Muscle layer of colon (tissue), 2 donors: Measurements from ENCODE around the gene SUSD4.

ENCODE experiments used
- H3K27ac ChIP-seq: one replicate; pipeline ENCODE4 v1.7.0; 2013; ENCODE audit warnings: low read depth, mild to moderate bottlenecking, low read length, moderate library complexity
- H3K27me3 ChIP-seq, 2 donors: one replicate each; pipeline ENCODE4 v1.7.0; 2013; ENCODE audit warnings: low read length in 2 of 2, mild to moderate bottlenecking in 2 of 2; ENCODE audit not compliant: insufficient read depth in 2 of 2, control insufficient read depth in 1 of 2
- H3K36me3 ChIP-seq: one replicate; pipeline ENCODE4 v1.7.0; 2013; ENCODE audit warnings: mild to moderate bottlenecking, low read length; ENCODE audit not compliant: insufficient read depth
- H3K4me1 ChIP-seq: one replicate; pipeline ENCODE4 v1.7.0; 2013; ENCODE audit warnings: mild to moderate bottlenecking, low read length; ENCODE audit not compliant: insufficient read depth
- H3K4me3 ChIP-seq, 2 donors: one replicate each; pipeline ENCODE4 v1.7.0; 2013; ENCODE audit warnings: low read length in 2 of 2, low read depth in 1 of 2, mild to moderate bottlenecking in 1 of 2, moderate library complexity in 1 of 2
- H3K9ac ChIP-seq: one replicate; pipeline ENCODE4 v1.7.0; 2013; ENCODE audit warnings: low read length
- H3K9me3 ChIP-seq: one replicate; pipeline ENCODE4 v1.7.0; 2013; ENCODE audit warnings: mild to moderate bottlenecking, low read length
- donor health status: abdominal sarcoma.
- donor health status: Adenocarcinoma of cecum.

SUSD4 gene

DNA sequence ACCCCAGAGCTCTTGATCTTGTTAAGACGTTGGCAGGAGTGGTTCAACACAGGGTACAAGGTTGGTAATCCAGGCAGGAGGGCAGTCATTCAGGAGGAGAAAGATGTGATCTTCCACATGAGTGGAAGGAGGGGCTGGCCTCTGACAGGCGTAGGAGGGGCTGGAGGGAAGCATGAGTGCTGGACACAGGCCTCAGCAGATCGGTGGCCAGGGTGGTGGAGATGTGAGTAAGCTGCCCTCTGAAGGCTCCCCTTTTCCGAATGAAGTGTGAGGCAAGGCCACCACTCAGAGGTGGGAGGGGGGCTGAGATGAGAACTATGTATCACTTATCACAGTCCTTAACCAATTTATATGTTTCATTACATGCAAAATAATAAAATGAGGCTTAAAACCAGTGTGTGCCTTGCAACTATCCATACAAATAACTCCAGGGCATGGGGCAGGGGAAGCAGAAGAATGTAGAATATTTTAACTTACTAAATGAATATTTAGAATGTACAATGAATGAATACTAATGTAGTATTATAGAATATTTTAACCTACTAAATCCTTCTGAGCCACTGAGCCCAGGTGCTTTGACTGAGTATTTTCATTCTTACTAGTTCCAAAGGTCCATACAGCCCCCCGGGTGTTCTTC lies 117.4 kb downstream of the SUSD4 start:
- no peak overlapping the region for H3K4me3 ChIP-seq
- no peaks in the 10 kb centered on the region for H3K27me3 ChIP-seq
- no peaks in the 10 kb centered on the region for H3K4me1 ChIP-seq
- no peak overlapping the region for H3K27ac ChIP-seq
- no peaks in the 10 kb centered on the region for H3K36me3 ChIP-seq
- H3K9me3 ChIP-seq, result no peaks in the 10 kb centered on the region
- no peak overlapping the region for H3K9ac ChIP-seq

DNA sequence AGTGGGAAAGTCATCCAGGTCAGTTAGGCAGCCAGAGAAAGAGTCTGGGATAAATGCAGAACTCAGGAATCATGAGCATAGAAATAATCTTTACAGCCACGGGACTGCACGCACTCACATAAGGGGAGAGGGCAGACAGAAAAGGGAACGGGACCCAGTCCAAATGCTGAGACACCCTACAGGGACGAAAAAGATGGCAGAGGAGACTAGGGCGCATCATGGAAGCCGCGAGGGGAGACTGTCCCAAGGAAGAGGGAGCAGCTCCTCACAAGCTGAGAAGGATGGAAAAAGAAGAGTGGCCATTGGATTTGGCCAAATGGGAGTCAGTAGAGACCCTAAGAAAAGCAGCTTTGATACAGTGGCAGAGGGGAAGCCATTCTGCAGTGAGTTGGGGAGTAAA lies 118.0 kb downstream of the SUSD4 start:
- Histone ChIP-seq H3K36me3 (no peaks in the 10 kb centered on the region), H3K4me3 (no peak overlapping the region), H3K9ac (no peak overlapping the region), H3K4me1 (no peaks in the 10 kb centered on the region), H3K27me3 (no peaks in the 10 kb centered on the region), H3K9me3 (no peaks in the 10 kb centered on the region), H3K27ac (no peak overlapping the region)

DNA sequence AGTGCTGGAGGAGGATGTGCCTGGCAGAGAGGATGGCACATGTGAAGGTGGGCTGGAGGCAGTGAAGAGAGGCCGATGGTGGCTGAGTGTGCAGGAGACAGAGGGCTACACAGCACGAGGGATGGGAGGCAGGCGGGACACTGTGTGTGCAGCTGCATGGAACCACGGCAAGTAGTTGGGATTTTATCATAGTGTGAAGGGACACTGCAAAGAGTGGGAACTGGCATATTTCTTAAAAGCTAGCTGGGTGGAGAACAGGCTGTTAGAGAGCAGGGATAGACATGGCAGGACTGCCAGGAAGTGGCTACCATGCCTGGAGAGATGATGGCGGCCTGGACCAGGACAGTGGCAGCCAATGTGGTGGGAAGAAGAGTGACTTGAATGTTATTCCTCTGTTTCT lies 118.6 kb downstream of the SUSD4 start:
- H3K9me3 ChIP-seq, result no peaks in the 10 kb centered on the region
- no peak overlapping the region for H3K9ac ChIP-seq
- H3K4me1 ChIP-seq, result no peaks in the 10 kb centered on the region
- H3K27me3 ChIP-seq, result no peaks in the 10 kb centered on the region
- H3K36me3 ChIP-seq, result no peaks in the 10 kb centered on the region
- no peak overlapping the region for H3K4me3 ChIP-seq
- no peak overlapping the region for H3K27ac ChIP-seq

DNA sequence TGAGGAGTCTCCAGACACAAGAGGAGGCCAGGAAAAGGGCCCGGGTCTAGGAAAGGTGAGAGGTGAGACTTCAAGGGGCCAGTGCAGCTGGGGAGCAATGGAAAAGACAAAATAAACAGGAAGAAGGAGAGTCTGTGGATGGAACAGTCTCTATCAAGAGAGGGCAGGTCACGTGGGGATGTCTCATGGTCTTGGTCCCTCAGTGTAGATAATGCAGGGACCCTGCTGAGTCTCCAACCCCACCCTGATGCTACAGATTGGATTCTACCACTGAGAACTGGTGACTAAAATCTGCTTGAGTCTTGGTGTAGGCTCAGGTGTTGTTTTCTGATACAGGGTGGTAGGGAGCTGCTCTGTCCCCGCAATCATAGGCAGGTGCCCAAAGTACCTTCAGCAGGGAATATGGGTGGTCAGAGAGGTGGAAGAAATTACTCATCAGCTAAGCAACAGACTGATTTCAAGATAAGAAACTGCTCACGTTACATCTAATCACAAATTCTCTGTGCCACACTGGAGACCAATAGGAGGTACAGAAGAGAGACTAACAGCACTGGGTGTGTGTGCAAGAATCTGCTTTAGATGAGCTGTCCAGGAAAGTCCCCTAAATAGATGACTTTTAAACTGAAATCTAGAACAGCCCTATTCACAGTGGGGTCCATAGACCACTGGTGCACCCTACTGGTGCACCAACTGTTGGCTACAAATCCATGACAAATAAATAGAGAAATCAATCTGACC lies 119.4 kb downstream of the SUSD4 start:
- no peak overlapping the region for H3K27ac ChIP-seq

DNA sequence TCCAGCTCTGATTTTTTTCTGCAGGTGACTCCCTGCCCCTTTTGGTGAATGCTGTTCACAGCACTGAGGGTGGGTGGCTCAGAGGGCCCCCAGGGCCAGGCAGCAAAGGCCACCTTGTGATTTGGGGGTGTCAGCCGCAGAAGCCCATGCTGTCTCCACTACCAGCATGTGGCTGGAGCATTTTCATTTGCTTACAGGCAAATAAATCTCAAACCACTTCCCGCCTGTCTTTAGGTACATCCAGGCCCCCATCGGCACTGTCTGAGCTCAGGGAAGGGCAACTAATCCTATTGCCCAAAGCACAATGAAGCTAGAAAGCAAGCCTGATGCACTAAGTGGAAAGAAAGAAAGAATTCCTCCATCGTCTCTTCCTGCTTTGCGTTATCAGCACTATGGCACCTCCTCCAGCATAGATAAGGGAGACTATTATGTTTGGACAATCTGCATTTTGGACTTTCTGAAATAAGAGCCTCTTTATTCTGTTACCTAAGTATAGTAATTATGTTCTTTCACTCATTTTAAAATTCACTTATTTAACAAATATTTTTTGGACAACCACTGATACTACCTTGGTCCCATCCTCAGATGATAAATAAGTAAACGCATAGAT lies 120.4 kb downstream of the SUSD4 start:
- no peak overlapping the region for H3K9ac ChIP-seq
- H3K36me3 ChIP-seq, result no peaks in the 10 kb centered on the region
- H3K9me3 ChIP-seq, result no peaks in the 10 kb centered on the region
- no peaks in the 10 kb centered on the region for H3K27me3 ChIP-seq
- no peak overlapping the region for H3K27ac ChIP-seq
- H3K4me3 ChIP-seq, result no peak overlapping the region
- no peaks in the 10 kb centered on the region for H3K4me1 ChIP-seq

More for the DNA sequence above, 119.4 kb downstream of the SUSD4 start:
- H3K9me3 ChIP-seq, result no peaks in the 10 kb centered on the region
- H3K4me3 ChIP-seq, result no peak overlapping the region
- H3K27me3 ChIP-seq, result no peaks in the 10 kb centered on the region
- H3K36me3 ChIP-seq, result no peaks in the 10 kb centered on the region
- no peaks in the 10 kb centered on the region for H3K4me1 ChIP-seq
- no peak overlapping the region for H3K9ac ChIP-seq

DNA sequence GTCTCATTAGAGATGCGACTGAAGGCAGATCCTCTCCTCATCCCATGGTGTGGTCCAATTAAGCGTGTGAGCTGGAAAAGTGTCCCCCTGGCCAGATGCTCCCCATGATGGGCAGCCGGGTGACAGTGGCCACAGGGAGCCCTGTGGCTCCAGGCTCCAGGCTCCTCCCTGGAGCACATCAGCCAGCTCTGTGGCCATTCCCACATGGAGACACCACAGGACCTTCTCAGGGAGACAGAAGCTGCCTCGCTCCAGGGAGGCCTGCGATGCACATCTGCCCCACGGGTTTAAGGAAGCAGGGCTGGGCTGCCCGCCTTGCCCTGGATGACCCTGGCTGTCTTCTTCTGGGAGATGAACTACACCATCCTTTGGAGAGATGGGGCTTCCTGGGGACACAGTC lies 121.0 kb downstream of the SUSD4 start:
- Histone ChIP-seq H3K9ac (no peak overlapping the region), H3K4me3 (no peak overlapping the region)

DNA sequence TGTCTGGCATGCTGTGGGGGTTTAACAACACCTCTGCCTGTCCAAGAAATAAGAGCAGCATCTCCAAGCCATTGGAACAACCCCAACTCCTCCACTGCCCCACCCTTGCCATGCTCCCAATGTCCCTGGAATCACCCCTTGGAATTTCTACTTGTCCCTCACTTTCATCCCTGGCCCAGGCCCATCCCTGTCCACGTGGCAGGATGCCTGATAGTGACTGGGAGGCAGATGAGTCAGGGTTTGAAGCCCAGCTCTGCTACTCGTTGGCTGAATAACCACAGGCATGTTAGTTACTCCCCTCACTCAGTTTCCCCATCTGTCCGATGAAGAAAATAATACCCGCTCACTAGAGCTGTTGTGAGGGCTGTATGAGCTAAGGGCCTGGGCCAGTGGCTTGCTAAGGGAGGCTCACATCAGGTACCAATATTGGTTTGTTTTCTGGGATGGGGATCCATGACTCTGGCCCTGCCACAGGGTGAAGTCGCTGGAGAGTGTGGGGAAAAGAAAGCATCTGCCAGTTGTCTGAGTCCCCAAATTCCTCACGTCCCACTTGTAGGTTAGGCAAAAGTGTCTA lies 121.5 kb downstream of the SUSD4 start:
- Histone ChIP-seq H3K4me1 (no peaks in the 10 kb centered on the region), H3K4me3 (no peak overlapping the region), H3K27ac (no peak overlapping the region), H3K9me3 (no peaks in the 10 kb centered on the region), H3K27me3 (no peaks in the 10 kb centered on the region), H3K36me3 (no peaks in the 10 kb centered on the region), H3K9ac (no peak overlapping the region)

More for the DNA sequence above, 121.0 kb downstream of the SUSD4 start:
- H3K27me3 ChIP-seq, result no peaks in the 10 kb centered on the region
- H3K9me3 ChIP-seq, result no peaks in the 10 kb centered on the region
- H3K36me3 ChIP-seq, result no peaks in the 10 kb centered on the region
- H3K4me1 ChIP-seq, result no peaks in the 10 kb centered on the region
- no peak overlapping the region for H3K27ac ChIP-seq

DNA sequence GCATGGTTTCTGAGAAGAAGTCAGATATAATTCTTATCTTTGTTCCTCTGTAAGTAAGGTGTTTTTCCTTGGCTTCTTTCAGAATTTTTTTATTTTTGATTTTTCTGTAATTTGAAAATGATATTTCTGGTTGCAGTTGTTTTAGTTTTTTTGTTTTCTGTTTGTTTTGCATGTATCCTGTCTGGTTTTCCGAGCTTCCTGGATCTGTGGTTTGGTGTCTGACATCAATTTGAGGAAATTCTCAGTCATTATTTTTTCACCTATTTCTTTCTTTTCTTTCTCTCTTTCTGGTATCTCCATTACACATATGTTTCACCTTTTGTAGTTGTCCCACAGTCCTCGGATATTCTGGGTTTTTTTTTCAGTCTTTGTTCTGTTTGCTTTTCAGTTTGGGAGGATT lies 123.9 kb downstream of the SUSD4 start:
- Histone ChIP-seq H3K9me3 (no peaks in the 10 kb centered on the region), H3K27me3 (no peaks in the 10 kb centered on the region), H3K9ac (no peak overlapping the region), H3K36me3 (no peaks in the 10 kb centered on the region), H3K4me1 (no peaks in the 10 kb centered on the region), H3K4me3 (no peak overlapping the region), H3K27ac (no peak overlapping the region)

DNA sequence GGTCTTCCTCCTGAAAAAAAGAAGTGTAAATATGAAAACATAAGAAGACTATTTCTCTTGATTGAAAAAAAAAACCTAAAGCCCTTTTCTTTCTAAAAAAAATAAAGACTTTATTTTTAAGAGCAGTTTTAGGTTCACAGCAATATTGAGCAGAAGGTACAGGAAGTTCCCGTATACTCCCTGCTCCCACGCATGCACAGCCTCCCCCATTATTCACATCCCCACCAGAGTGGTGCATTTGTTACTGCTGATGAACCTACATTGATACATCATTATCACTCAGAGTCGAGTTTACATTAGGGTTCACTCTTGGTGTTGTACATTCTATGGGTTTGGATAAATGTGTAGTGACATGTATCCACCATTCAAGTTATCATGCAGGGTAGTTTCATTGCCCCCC lies 128.9 kb downstream of the SUSD4 start:
- Histone ChIP-seq H3K4me3 (no peak overlapping the region), H3K36me3 (no peaks in the 10 kb centered on the region), H3K9me3 (no peaks in the 10 kb centered on the region), H3K4me1 (no peaks in the 10 kb centered on the region), H3K27ac (no peak overlapping the region), H3K27me3 (no peaks in the 10 kb centered on the region), H3K9ac (no peak overlapping the region)

DNA sequence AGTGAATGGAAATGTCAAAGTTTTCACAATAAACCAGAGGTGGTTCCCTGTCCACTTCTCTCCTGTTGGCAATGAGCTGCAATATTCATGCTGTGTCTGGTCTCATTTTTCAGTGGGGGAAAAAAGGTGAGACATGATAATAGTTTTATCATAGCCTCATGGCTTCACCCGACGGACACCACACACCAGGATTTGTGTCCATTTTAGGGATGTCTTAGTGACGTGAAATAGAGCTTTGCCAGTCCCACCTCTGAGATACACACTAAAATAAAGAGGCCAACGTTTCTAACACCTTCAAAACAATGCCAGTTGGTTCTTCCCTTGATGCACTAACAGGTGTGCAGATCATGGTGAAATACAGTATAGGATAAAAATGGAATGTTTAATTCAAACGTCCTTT lies 129.4 kb downstream of the SUSD4 start:
- H3K9ac ChIP-seq, result no peak overlapping the region
- no peaks in the 10 kb centered on the region for H3K9me3 ChIP-seq
- no peaks in the 10 kb centered on the region for H3K4me1 ChIP-seq
- no peaks in the 10 kb centered on the region for H3K27me3 ChIP-seq
- H3K4me3 ChIP-seq, result no peak overlapping the region
- H3K27ac ChIP-seq, result no peak overlapping the region
- no peaks in the 10 kb centered on the region for H3K36me3 ChIP-seq

DNA sequence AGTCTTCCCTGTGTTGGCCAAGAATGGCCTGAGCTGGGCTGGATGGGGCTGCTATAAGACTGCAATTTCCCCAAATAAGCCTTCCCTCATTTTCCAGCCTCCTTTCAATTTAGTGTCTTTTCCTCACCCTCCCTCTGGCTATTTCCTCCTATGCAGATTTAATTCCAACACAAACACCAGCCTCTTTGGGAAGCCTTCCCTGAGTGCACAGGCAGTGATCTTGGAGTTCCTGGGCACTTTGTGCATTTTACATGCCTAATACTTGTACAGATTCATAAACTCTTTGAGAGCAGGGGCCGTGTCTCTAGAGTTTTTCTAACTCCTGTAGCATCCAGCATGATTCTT lies 129.8 kb downstream of the SUSD4 start:
- no peaks in the 10 kb centered on the region for H3K36me3 ChIP-seq
- no peak overlapping the region for H3K9ac ChIP-seq
- H3K4me3 ChIP-seq, result no peak overlapping the region
- H3K9me3 ChIP-seq, result no peaks in the 10 kb centered on the region
- no peaks in the 10 kb centered on the region for H3K4me1 ChIP-seq
- no peaks in the 10 kb centered on the region for H3K27me3 ChIP-seq
- no peak overlapping the region for H3K27ac ChIP-seq
